COLO668 (cell line): ENCODE data around the gene DLG2.
"Not testable (repeated sequence)": the region's sequence is repeated elsewhere in the genome, so short reads cannot be mapped to it uniquely, and the experiment has no call there.

ENCODE experiments used
- DNase-seq: peaks from one replicate; lab custom pipeline; 2025; ENCODE audit not compliant: unreplicated experiment; lab: John Stamatoyannopoulos, UW

Gene DLG2

DNA sequence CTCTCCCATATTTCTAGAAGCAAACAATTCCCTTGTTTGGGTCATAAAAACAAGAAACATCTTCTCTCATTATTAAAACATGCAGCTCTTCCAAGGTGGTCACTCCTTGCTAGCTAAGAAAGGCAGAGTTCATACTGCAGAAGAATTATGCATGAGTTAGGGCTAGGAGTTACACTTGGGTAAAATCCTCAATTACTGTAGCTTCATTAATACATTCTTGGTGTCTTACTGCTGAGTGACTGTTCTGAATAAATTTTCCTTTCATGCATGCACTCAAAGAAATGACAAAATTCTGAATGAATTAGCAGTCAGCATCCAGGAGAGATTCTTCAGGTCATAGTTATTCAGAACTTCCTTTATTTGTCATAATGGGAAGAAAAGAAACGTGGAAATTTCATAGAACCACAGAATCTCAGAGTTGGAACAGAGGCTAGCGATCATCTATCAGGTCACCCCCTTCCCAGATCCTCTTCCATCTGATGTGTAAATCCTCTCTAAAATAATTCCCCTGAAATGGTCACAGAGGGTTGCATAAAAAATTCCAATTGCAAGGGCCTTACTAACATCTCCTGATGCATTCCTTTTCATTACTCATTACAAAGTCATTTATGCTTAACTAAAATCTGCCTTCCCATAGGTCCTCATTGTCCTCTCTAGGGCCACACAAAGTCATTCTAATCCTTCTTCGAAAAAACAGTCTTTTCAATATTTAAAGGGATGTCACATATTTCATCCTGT lies 771.5 kb downstream of the DLG2 start:
- no peak for DNase-seq

DNA sequence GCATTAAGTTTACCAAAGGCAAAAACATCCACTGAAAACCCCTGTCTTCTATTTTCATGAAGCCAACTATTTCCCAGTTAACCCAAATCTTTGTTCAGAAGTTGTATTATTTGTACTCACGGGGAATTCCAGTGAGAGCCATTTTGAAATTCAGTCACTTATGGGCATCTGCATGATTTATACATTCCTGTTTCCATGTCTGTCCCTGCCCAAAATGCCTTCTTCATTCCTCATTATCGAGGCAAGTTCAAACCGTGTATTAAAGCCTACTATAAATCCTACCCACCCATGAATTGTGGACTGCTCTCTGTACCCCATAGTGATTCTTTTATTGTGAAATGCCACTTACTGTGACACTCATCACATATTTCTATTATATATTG lies 772.7 kb downstream of the DLG2 start:
- no peak for DNase-seq

DNA sequence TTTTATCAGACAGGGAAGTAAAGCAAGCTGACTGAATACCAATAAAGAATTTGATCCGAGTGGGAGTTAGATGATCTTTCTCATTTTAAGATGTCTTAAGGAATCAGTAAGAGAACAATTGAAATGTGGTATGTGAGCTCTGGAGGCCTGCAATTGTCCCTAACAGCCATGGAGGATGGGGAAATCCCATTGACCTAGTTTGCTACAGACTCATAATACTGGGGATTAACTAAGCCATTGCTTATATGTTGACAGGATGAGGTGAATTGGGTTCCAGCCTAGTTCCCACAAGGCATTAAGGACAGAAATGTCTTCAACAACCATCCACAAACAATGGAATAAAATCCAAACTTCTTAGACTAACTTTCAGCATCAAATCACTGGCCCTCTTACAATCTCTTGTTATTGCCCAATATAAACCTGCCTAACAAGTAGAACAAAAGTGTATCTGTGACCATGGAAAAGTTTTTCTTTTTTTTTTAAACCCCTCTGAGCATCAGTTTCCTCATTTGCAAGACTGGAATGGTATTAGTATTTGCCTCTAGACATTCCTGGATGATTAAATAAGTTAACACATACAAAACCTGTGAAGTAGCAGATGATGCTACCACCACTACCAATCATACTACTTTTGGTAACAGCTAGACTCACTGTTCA lies 773.2 kb downstream of the DLG2 start:
- DNase-seq, result no peak

DNA sequence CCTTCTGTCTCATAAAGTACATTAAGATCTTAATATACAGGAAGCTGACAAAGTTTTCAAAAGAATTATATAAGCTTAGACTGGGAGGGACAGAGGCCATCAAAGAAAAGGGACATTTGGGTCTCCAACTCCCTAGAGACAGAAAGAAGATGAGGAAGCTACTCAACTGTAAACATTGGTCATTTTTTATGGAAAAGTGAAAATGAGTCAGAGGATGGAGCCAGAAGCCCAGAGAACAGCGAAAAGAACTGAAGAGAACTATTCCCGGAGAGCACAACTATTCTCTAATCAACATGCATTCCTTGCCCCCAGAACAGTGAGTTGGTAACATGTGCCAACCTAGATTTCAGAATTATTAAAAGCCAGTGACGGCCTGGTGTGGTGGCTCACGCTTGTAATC lies 779.3 kb downstream of the DLG2 start:
- DNase-seq, result no peak

DNA sequence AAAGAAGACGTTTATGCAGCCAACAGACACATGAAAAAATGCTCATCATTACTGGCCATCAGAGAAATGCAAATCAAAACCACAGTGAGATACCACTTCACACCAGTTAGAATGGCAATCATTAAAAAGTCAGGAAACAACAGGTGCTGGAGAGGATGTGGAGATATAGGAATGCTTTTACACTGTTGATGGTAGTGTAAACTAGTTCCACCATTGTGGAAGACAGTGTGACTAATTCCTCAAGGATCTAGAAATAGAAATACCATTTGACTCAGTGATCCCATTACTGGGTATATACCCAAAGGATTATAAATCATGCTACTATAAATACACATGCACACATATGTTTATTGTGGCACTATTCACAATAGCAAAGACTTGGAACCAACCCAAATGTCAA lies 786.9 kb downstream of the DLG2 start:
- not testable (repeated sequence) for DNase-seq

DNA sequence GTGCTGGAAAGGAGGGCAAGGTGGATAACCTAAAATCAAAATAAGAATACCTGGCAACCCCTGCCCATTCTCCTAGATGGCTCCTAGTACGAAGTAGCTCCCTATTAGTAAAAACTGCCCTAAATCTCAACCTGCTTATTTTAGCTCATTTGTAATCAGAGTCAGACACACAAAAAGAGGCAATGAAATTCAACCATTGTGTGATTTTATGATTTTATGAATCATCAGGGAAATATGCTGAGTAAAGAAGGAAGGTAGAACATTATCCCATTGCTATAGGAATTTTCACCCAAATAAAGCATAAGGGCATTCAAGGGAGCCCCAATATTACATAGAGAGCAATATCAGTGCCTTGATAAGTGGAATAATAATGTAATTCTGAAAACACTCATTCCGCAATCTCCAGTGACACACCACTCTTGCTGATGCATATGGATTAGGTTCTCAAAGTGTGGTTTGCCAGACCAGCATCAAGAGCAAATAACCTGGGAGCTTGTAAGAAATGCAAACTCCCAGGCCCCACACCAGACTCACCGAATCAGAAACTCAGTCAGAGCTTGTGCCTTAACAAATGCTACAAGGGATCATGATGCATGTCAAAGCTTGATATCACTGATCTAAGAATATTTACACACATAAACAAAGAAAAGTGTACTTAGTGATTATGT lies 789.6 kb downstream of the DLG2 start:
- no peak for DNase-seq

DNA sequence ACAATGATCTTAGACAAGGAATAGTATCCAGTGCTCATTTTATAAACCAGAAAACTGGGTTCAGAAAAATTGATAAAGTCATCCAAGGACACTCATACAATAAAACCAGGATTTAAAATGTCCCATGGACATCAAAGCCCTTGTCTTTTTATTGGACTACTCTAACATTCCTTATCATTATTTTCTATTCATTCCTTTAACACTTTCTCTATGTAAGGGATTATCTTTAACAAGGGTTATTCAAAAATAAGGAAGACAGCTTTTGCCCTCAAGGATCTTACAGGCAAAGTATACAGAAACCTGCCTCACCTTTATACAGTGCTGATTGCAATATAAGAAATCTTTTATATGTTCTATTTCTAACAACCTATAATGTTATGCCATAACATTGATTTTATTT lies 790.8 kb downstream of the DLG2 start:
- DNase-seq, result no peak

DNA sequence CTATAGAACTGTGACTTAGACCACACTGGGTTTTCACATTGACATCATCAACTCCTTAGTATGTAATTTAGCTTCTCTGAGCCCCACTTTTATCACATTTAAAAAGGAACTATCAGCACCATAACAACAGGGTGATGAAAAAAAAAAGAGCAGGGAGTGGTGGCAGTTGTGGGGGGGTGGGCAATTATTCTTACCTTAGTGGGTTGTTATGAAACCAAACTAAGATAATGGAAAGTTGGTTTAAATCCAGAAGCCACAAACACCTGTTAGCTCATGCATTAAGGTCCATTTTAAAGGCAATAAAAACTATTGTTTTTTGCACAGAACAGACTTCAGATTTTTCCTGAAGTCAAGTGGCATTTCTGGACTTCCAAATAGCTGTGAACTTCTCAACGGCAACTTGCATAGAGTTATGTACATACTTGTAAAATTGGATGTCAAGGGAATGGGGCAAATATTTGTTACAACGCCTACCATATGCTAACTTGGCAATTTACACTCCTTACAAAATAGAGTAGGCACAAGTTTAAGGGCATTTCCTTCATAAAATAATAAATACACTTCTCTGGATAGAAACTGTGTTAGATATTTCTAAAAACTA lies 793.6 kb downstream of the DLG2 start:
- DNase-seq, result no peak

DNA sequence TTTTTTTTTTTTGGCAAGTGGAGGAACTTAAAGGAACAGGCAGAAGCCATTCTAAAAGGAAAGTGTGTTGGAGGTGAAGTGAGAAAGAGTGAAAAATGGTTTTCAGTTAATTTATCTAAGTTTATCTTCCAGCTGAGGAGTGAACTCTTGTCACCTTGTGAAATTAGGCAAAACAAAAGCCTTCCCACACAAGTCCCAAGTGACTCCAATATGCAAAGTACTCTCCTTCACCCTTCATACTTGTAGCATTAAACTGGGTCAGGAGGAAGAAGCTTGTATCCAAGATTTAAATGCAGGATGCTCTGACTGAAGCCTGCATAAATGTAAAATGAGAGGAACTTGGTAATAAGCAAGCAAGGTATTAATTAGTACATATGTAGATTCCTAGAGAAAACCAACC lies 796.8 kb downstream of the DLG2 start:
- no peak for DNase-seq

DNA sequence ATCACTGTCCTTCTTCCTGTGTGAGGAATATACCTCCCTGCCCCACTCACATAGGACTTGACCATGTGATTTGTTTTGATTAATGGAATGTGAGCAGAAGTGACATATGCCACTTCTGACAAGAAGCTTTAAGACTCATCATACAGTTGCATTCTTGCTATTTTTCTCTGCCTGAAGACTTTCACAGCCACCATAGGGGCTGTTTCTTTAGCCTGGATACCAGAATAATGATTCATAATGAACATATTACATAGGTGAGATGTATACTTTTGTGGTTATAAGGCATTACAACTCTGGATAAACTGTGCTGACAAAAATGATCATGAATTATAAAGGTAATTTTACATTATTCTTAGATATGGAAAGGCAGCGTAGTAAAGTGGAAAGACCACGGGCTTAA lies 798.0 kb downstream of the DLG2 start:
- no peak for DNase-seq

DNA sequence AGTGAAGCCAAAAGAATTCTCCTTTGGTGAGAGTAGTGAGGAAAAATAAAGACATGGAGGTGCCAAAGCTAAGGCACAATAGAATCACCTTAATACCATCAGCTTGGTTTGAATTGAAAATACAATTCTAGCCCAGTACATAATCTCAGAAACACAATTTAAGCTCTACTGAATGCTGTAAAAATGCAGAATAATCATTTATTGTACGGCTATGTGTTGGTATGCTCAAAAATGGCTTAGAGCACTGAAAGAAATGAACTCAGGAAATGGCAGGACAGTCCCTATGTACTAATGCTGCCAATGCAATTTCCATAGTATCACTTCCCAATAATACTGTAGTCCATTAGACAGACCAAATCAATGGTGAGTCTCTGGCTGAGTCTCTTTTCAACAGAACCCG lies 798.5 kb downstream of the DLG2 start:
- no peak for DNase-seq

DNA sequence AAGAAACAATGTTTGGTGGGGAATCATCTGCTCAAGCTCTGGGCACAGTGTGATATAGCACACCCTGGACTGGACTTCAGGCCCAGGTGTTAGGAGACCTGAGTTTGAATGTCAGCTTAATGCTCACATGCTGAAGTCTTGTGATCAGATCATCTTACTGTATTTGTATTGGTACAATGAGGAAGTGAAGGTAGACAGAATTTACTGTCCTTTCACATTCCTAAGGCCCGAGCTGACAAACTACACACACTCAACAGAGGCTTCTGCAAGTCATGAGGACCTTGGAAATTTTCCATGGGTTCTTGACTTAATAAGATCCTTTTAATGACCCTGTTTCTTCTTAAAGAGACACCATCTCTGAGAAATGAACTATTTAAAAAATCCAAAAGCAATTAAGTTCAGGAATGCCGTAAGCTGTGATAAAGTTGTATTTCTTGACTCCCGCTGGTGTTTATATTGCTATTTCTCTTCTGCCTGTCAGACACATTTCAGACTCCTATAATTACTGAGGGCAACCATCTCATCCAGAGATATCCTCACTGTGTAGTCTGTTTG lies 802.0 kb downstream of the DLG2 start:
- no peak for DNase-seq

DNA sequence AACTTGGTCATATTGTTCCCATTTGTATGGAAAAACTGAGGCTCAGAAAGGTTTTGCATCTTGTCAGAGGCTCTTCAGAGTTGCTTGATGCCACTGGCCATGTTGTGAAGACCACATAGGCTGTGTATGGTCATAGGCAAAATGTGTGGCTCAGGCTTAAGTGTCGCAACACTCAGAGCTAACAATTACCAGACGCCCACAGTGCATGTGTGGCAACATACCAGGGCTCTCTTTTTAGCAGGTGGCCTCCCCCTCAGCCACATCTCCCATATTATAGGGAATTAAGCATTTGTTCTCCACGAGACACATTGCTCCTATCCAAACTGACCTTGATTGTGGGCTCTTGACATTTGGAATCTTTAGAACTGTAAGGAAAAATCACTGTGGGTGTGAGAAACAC lies 802.5 kb downstream of the DLG2 start:
- no peak for DNase-seq

DNA sequence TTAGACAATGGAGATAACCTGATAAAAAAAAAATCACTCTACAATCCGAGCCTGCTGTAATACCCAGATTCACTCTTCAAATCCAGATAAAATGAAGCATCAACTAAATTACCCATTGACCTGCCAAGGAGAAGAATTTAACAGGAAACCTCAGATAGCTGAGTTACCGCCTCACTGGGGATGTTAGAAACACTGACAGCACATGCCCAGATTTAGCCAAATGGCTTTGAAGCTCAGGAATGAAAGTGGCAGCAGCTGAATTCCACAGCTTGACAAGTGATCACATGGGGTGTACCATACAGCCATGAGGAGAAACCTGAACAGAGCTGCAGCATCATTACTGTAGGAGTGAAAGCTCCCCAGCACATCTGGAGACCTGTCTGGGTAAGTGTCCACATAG lies 807.6 kb downstream of the DLG2 start:
- no peak for DNase-seq

DNA sequence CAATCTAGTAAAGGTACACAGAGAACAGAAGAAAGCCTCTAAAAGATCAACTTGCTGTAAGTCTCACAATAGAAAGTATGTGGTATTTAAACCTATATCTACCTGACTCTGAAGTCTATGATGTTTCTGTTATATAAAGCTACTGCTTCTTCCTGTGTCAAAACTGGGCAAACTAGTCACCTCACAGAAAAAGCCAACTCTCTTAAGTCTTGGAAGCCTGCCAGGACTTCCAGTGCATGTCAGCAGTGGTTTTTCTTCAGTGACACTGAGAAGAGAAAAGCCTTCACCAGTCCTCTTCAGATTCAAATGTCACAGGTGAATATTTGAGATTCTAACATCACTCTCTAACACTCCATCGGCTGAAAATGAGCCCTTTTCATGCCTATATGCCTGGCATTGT lies 808.0 kb downstream of the DLG2 start:
- DNase-seq, result no peak

DNA sequence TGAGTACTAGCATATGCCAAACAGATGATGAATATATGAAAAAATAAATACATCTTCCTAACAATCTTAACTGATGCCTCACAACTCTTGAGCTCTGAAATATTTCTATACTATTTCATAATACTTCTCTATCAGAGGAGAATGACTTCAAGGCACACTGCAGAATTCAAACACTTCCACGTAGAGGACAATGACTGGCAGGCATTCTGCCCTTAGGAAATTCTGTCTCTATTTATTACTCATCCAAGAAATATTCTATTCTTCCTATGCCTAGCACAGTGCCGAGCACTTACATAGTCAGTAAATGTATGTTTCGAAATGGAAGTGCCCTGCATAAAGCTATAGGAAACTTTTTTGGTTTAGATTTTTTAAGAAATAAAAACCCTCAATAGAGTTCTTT lies 809.1 kb downstream of the DLG2 start:
- no peak for DNase-seq

DNA sequence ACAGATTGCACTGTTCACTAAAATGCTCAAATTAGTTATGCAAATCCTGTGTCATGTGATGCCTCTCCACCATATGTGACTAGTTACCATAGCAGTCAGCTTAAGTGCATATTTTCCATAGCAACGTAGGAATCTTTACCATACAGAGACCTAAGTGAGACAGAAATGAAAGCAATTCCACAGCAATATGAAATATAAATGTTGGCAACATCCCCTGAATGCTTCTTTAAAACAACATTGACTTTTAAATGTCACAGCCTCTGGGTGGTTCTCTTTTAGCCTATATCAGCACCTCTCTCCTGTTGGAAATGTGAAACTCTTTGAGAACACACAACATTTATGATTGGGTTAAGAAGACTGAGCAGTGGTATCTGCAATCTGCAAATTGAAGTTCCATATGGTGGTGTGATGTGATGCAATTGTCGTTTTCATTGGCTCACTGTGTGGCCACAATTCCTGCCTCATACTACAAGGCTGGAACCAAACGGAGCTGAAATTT lies 814.6 kb downstream of the DLG2 start:
- DNase-seq, result no peak

DNA sequence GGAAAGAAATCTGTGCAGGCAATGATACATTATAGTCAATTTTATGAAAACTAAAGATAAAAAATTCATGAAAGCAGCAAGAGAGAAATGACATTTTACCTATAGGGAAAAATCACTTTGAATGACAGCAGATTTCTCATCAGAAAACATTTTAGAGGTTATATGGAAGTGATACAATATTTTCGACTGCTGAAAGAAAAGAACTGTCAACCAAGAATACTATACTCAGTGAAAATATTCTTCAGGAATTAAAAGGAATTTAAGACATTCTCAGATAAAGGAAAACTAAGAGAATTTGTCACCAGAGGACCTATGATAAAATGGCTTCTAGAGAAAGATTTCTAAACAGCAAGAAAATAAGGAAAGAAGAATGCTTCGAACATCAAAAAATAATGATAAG lies 820.8 kb downstream of the DLG2 start:
- no peak for DNase-seq

DNA sequence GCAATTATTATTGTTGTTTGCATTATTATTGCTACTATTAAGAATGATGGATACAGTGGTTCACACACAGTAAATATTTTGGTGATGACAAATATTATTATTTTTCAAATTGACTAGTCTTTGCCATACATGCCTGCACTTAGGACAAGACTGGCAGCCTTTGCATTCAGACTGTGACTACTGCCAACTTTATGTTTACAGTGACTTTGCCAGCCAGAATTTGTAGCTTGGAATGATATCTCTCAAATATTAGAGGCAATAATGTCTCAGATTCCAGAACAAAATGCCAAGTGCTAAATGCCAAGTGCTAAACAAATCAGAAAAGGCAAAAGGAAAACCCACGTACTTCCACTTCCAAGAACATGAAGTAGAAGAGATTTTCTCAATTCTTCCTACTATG lies 823.1 kb downstream of the DLG2 start:
- no peak for DNase-seq

DNA sequence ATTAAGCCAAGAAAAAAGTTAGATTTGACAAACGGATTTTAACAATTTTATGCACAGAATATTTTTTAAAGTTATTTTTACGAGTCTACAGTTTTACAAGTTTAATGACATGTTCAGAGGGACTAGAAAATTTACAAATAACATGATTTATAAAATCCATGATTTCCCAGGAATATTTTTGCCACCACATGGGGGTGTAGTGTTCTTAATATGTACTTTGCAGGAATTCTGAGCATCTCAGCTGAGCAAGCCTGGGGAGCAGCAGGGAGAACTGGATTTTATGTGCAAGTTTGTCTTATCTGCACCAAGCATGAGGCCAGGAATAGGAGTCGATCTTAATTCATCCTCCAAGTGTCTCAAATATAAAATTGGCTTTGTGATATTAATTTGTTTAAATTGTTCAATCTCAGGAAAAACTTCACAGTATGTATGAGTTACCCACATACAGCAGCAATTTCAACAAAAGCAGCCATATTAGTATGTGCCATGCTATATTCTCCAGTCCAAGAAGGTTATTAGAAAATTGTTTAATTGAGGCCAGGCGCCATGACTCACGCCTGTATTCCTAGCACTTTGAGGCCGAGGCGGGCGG lies 826.3 kb downstream of the DLG2 start:
- no peak for DNase-seq

DNA sequence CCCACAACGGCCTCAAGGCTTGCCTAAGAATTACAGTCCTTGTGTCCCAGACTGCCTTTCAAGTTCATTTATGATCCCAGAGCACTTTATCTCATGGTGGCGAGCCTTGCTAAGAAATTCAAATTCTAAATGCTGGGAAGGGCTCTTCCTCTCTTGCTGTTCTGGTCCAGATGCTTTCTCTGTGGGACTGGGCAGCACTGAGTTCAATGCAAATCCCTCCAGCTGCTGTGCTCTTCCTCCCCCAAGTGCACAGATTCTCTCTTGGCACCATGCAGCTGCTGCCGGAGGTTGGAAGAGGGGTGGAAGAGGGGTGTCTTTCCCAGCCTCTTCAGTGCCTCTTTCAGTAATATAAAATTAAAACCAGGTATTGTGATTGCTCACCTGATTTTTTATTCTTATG lies 828.0 kb downstream of the DLG2 start:
- no peak for DNase-seq
